ENCODE measurements around the gene USP35.

USP35 gene

GRCh38 chr11:78262691-78263090 lies 74.0 kb downstream of the USP35 start:
- no peak for TF ChIP-seq MYC (IDR thresholded peaks at IDR 0.05; ENCODE audit: low read depth, low read length)
- TF ChIP-seq, protein P1, sequence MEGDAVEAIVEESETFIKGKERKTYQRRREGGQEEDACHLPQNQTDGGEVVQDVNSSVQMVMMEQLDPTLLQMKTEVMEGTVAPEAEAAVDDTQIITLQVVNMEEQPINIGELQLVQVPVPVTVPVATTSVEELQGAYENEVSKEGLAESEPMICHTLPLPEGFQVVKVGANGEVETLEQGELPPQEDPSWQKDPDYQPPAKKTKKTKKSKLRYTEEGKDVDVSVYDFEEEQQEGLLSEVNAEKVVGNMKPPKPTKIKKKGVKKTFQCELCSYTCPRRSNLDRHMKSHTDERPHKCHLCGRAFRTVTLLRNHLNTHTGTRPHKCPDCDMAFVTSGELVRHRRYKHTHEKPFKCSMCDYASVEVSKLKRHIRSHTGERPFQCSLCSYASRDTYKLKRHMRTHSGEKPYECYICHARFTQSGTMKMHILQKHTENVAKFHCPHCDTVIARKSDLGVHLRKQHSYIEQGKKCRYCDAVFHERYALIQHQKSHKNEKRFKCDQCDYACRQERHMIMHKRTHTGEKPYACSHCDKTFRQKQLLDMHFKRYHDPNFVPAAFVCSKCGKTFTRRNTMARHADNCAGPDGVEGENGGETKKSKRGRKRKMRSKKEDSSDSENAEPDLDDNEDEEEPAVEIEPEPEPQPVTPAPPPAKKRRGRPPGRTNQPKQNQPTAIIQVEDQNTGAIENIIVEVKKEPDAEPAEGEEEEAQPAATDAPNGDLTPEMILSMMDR (IDR thresholded peaks at IDR 0.05; ENCODE audit: low read depth, low read length): no peak
- TF ChIP-seq POLR2A (IDR thresholded peaks at IDR 0.05; ENCODE audit: extremely low read depth, insufficient read length): no peak
- no peak for TF ChIP-seq MAX (IDR thresholded peaks at IDR 0.05; ENCODE audit: low read depth, low read length)
- no peak for DNase-seq (ENCODE audit: low read depth)

More at GRCh38 chr11:78262691-78263090, 74.0 kb downstream of the USP35 start:
- no peak overlapping the region for H3K4me3 ChIP-seq (ENCODE audit: low read depth, low read length)

Data from NB4 (cell line).